GM13976 (cell line): ENCODE measurements around the gene CTNNA2.

ENCODE experiments used
- DNase-seq: peaks from one replicate; pipeline ENCODE4 v3.0.0; 2012; ENCODE audit warnings: low spot score
- in situ Hi-C: fragments of 300-500 bp; cut with MboI; formaldehyde crosslinking; loops from one replicate; pipeline ENCODE4 v1.12.0; 2022; ENCODE audit warnings: low sequenced_read_pairs, mixed read lengths, inconsistent platforms; ENCODE audit not compliant: unreplicated experiment
- TF ChIP-seq, protein P1 (sequence below): IDR thresholded peaks from 2 replicates; pipeline ENCODE4 v1.5.1; 2012; ENCODE audit warnings: borderline replicate concordance, mild to moderate bottlenecking; ENCODE audit not compliant: insufficient read depth; ENCODE audit errors: extremely low read depth, missing control alignments, control extremely low read depth

CTNNA2 gene

DNA sequence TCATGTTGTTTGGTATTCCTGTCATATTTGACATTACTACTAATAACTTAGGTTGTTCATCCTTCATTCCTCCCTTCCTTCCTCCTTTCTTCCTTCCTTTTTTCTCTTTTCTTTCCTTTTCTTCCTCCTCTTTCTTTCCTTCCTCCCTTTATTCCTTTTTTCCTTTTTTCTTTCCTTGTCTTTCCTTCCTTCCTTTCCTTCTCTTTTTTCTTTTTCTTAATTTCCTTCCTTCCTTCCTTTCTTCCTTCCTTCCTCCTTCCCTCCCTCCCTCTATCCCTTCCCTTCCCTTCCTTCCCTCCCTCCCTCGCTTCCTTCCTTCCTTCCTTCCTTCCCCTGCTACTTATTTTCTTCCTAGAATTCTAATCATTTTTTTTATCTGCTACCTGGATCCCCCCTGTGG, 66.1 kb downstream of the CTNNA2 start:
- in situ Hi-C loops: no loop called here
- TF ChIP-seq, protein P1, sequence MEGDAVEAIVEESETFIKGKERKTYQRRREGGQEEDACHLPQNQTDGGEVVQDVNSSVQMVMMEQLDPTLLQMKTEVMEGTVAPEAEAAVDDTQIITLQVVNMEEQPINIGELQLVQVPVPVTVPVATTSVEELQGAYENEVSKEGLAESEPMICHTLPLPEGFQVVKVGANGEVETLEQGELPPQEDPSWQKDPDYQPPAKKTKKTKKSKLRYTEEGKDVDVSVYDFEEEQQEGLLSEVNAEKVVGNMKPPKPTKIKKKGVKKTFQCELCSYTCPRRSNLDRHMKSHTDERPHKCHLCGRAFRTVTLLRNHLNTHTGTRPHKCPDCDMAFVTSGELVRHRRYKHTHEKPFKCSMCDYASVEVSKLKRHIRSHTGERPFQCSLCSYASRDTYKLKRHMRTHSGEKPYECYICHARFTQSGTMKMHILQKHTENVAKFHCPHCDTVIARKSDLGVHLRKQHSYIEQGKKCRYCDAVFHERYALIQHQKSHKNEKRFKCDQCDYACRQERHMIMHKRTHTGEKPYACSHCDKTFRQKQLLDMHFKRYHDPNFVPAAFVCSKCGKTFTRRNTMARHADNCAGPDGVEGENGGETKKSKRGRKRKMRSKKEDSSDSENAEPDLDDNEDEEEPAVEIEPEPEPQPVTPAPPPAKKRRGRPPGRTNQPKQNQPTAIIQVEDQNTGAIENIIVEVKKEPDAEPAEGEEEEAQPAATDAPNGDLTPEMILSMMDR: no peak
- no peak for DNase-seq

- in situ Hi-C loops: no loop called here
- no peak for DNase-seq
- TF ChIP-seq, protein P1: no peak
These were observed 67.3 kb downstream of the CTNNA2 start for GRCh38 chr2:79580175-79580574.

DNA sequence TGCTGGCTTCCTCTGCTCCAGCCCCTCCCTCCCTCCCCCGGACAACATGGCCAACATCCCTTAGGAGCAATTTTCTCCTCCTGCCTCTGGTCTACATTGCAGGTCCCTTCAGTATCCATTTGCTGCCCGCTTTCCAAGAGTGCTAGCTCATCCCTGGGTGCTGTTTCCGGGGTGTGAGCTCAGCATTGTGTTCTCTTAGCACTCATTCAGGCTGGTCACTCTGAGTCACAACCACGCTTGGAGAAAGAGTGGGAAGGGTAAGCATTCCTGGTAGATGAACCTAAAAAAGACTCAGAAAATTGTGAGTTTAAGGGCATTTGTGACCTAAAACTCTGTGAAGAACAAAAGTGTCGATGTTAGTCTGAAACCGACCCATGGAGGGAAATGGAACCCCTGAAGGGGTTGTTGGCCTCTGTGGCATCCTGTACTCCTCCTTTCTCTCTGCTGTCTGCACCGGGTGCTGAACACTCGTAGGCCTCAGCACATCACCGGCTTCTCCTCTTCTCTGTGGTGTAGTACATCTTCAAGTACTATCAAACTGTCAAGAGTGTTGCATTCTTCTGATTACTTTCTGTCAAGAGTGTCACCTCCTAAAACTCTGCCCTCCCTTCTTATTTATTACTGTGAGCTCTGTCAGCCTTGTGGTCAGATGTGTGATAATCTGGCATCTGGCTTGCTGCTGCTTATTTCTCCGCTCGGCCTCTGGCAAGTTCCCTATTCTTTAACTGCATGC, 73.0 kb downstream of the CTNNA2 start:
- DNase-seq: no peak
- TF ChIP-seq, protein P1: no peak
- in situ Hi-C loops: no loop called here

DNA sequence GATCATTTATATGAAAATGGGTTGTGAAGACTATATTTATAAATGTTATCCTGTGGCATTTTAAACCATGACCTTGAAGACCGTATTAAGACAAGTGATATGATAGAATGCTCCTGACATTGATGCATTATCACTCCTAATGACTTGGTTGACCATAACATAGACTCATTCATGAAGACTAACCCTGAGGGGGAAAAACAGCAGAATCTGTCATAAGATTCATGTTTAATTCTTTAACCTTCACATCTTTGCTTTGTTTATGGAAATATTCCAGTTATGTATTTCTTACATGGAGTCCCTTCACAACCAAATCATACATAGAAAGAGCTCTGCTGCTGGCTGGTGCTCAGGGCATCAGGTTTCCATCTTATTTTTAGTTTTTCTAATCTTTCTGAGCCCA, 78.4 kb downstream of the CTNNA2 start:
- DNase-seq: no peak
- in situ Hi-C loops: no loop called here
- TF ChIP-seq, protein P1: no peak

DNA sequence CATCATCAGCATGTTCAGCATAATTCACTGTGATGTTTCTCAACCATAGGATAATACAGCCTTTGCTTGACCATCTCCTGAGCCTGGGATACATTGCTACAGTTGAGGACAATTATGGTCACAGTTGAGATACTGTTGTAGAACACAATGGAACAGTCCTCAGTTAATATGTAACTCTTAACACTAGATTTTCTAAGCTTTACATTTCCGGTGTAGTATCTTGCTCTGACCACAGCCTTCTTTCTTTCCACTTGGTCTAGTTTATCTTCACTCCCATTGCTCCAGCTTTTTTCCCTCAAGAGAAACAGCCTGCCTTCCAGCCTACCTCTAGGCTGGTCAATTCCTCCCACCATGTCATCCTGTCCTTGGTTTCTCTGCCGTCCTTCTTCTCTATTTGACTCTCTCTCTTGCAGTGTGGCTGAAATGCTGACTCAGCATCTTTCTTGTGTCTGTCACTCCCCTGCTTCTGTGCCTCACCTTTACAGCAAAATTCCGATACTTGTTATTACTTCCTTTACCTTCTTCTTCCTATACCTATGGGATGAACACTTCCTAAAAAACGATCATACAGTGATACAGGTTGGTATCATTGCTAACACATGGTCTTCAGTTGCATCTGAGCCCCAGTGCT, 80.5 kb downstream of the CTNNA2 start:
- TF ChIP-seq, protein P1: no peak
- in situ Hi-C loops: no loop called here
- no peak for DNase-seq

- TF ChIP-seq, protein P1: no peak
- no peak for DNase-seq
- in situ Hi-C loops: no loop called here
These were observed 83.6 kb downstream of the CTNNA2 start for GRCh38 chr2:79596403-79596802.
